Stomach (tissue), 4 donors: ENCODE data around the gene KIR3DL1.
"Not testable (repeated sequence)": the region's sequence is repeated elsewhere in the genome, so short reads cannot be mapped to it uniquely, and the experiment has no call there.

Experiments
- CTCF ChIP-seq, 7 experiments: fragments of 450-650 bp in 4 of 7; fragments of 200-600 bp in 3 of 7; sonication (generic) in 3 of 7; IDR thresholded peaks; one replicate each; pipeline ENCODE4 v1.5.1; 2016 to 2019; ENCODE audit warnings: antibody characterized with exemption in 7 of 7, control low read depth in 2 of 7, mild to moderate bottlenecking in 1 of 7
- EP300 ChIP-seq: sonication (generic); formaldehyde crosslinking; IDR thresholded peaks from one replicate; pipeline ENCODE4 v1.6.1; 2017; ENCODE audit warnings: antibody characterized with exemption
- POLR2A ChIP-seq, 4 donors: fragments of 450-650 bp; IDR thresholded peaks; one replicate each; pipeline ENCODE4 v1.6.1; 2016; ENCODE audit warnings: antibody characterized with exemption in 4 of 4, control low read depth in 2 of 4, mild to moderate bottlenecking in 1 of 4, moderate library complexity in 1 of 4

GRCh38 chr19:54770511-54770910, 45.8 kb upstream of the KIR3DL1 start:
- not testable (repeated sequence) for TF ChIP-seq POLR2A (IDR thresholded peaks at IDR 0.05); CTCF (IDR thresholded peaks at IDR 0.05); EP300
